CD8-positive, alpha-beta memory T cell (primary cell): Measurements from ENCODE around the gene GP5. TPM values are rescaled to one million over a fixed set of nuclear protein-coding genes. Genes with fewer than 3 reads are reported as not detected.

Experiments used
- CTCF ChIA-PET: fragments of 350-600 bp; sonication (Branson Sonifier 250); formaldehyde crosslinking; loops from one replicate; lab custom pipeline; 2021; ENCODE audit warnings: antibody characterized with exemption; lab: Charles Lee
- POLR2A ChIA-PET: fragments of 350-600 bp; sonication (Branson Sonifier 250); formaldehyde crosslinking; loops from one replicate; lab custom pipeline; 2021; ENCODE audit warnings: antibody characterized with exemption; lab: Charles Lee
- DNase-seq, 5 donors: peaks; one replicate each; pipeline versions ENCODE4 v3.0.0 to v3.0.0-alpha.2; 2020 to 2022; ENCODE audit warnings: mixed read lengths in 1 of 5
- H3K27ac ChIP-seq: one replicate; pipeline ENCODE4 v1.7.0; 2013; ENCODE audit warnings: low read depth, mild to moderate bottlenecking, low read length, moderate library complexity
- H3K27me3 ChIP-seq: 2 replicates; pipeline ENCODE4 v1.7.0; 2013; ENCODE audit warnings: low read length, mild to moderate bottlenecking; ENCODE audit not compliant: insufficient read depth, poor library complexity, severe bottlenecking
- H3K36me3 ChIP-seq: 2 replicates; pipeline ENCODE4 v1.7.0; 2013; ENCODE audit warnings: mild to moderate bottlenecking, low read length, moderate library complexity; ENCODE audit not compliant: insufficient read depth
- H3K4me1 ChIP-seq: 2 replicates; pipeline ENCODE4 v1.7.0; 2013; ENCODE audit warnings: mild to moderate bottlenecking, low read length, moderate library complexity; ENCODE audit not compliant: insufficient read depth
- H3K4me3 ChIP-seq: 2 replicates; pipeline ENCODE4 v1.7.0; 2013; ENCODE audit warnings: mild to moderate bottlenecking, low read length
- H3K9me3 ChIP-seq: 2 replicates; pipeline ENCODE4 v1.7.0; 2013; ENCODE audit warnings: mild to moderate bottlenecking, low read length
- H3K27ac Mint-ChIP-seq, 8 donors: one replicate each; pipeline ENCODE4 v1.8.0; 2020 to 2021; ENCODE audit warnings: mixed read lengths in 8 of 8, mild to moderate bottlenecking in 6 of 8, inconsistent platforms in 3 of 8, moderate library complexity in 3 of 8
- H3K27me3 Mint-ChIP-seq, 2 donors: one replicate each; pipeline ENCODE4 v1.8.0; 2020 to 2021; ENCODE audit warnings: mixed read lengths in 2 of 2, mild to moderate bottlenecking in 1 of 2, moderate library complexity in 1 of 2
- H3K36me3 Mint-ChIP-seq, 3 donors: one replicate each; pipeline ENCODE4 v1.8.0; 2020 to 2021; ENCODE audit warnings: mixed read lengths in 3 of 3, inconsistent platforms in 1 of 3, mild to moderate bottlenecking in 1 of 3
- H3K4me1 Mint-ChIP-seq, 3 donors: one replicate each; pipeline ENCODE4 v1.8.0; 2020 to 2021; ENCODE audit warnings: mixed read lengths in 3 of 3, inconsistent platforms in 1 of 3, mild to moderate bottlenecking in 1 of 3
- H3K4me3 Mint-ChIP-seq, 7 donors: one replicate each; pipeline ENCODE4 v1.8.0; 2020 to 2021; ENCODE audit warnings: mixed read lengths in 7 of 7, mild to moderate bottlenecking in 6 of 7, moderate library complexity in 4 of 7, inconsistent platforms in 2 of 7
- H3K9me3 Mint-ChIP-seq, 5 donors: one replicate each; pipeline ENCODE4 v1.8.0; 2020 to 2022; ENCODE audit warnings: mixed read lengths in 5 of 5, mild to moderate bottlenecking in 3 of 5, moderate library complexity in 2 of 5, inconsistent platforms in 1 of 5
- polyA plus RNA-seq: library from polyadenylated mRNA; unstranded; fragments of 300-500 nt; fragmentation: Illumina TruSeq; gene quantifications from one replicate; pipeline ENCODE4 v1.2.3, GENCODE V29; 2021
- total RNA-seq, 2 experiments: library from RNA; stranded (reverse); gene quantifications; one replicate each; pipeline ENCODE4 v1.2.3, GENCODE V29; 2021

The GP5 gene
- total and polyA plus RNA-seq, 3 experiments from 2014 or later = 0.31 to 1.3 (median 0.42) TPM

GRCh38 chr3:194418671-194419070 is 19.6 kb upstream of the GP5 start:
- Histone ChIP-seq H3K4me1 (no peaks in the 10 kb centered on the region), H3K36me3 (peaks cover 15% of the 10 kb centered on the region), H3K4me3 (no peak overlapping the region), H3K27ac (no peak overlapping the region), H3K9me3 (no peaks in the 10 kb centered on the region), H3K27me3 (no peaks in the 10 kb centered on the region)
- ChIA-PET CTCF (no interaction called here), POLR2A (no interaction called here)
- H3K27ac Mint-ChIP-seq = peak overlapping the region in 1 of 8 donors; percentile 35
- no peaks in the 10 kb centered on the region for H3K4me1 Mint-ChIP-seq
- no peak overlapping the region for H3K4me3 Mint-ChIP-seq
- DNase-seq = no peak
- peaks cover 0 to 54% (median 13%) of the 10 kb centered on the region in 3 donors for H3K36me3 Mint-ChIP-seq
- H3K9me3 Mint-ChIP-seq = no peaks in the 10 kb centered on the region
- no peaks in the 10 kb centered on the region for H3K27me3 Mint-ChIP-seq

DNA sequence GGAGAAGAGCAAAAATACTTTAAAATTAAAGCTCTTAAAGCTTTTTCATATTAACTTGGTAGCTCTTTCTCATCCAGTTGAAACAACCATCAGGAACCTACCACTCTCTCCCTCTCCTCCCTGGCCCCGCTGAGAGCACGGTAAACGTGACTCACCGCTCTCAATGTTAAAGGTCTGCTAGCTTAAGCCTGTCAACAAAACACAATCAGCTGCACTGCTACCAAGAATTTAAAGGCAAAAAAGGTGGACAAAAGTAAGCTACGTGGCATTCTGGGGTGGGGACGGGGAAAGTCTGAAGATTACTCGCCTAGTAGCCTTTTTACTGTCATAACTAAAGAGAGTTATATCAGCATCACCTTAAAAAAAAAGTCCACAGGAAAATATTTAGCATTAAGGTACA is 8.4 kb upstream of the GP5 start:
- Histone ChIP-seq H3K9me3 (no peaks in the 10 kb centered on the region), H3K27me3 (no peaks in the 10 kb centered on the region), H3K4me3 (no peak overlapping the region), H3K4me1 (no peaks in the 10 kb centered on the region), H3K36me3 (no peaks in the 10 kb centered on the region), H3K27ac (no peak overlapping the region)
- no peak overlapping the region for H3K4me3 Mint-ChIP-seq
- H3K9me3 Mint-ChIP-seq = no peaks in the 10 kb centered on the region
- DNase-seq = no peak
- CTCF ChIA-PET = interaction anchor here (0.8 to 6.2 kb wide), 3 partner anchors 9 to 74 kb away, joined by 3 to 39 read pairs (median 3); no protein-coding TSS in a partner anchor
- POLR2A ChIA-PET = no interaction called here
- H3K27me3 Mint-ChIP-seq = no peaks in the 10 kb centered on the region
- H3K36me3 Mint-ChIP-seq = peaks cover 0 to 33% (median 12%) of the 10 kb centered on the region in 3 donors
- H3K4me1 Mint-ChIP-seq = peaks cover 0 to 7% (median 4%) of the 10 kb centered on the region in 3 donors
- H3K27ac Mint-ChIP-seq = peak overlapping the region in 1 of 8 donors; percentile 65

DNA sequence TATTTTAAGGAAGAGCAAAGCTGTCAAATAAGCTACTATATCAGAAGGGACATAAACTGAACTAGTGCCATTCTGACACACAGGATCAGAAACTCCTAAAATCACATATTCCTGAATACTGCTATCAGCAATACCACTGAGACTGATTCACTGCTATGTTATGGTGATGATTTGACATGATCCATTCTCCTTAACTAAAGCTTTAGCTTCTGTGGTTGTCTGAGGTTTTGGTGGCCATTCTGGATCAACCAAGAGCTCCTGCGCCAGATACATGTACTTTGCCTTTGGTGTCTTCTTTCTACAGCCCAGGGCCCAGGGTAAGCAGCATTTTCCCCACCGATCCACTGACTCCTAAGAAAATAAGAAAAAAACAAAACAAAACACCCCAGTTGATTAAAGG is 6.7 kb upstream of the GP5 start:
- CTCF ChIA-PET = interaction anchor here (1.3 to 6.2 kb wide), 3 partner anchors 11 to 72 kb away, joined by 3 to 39 read pairs (median 3); no protein-coding TSS in a partner anchor
- H3K27ac Mint-ChIP-seq = peak overlapping the region in 1 of 8 donors; percentile 51

GRCh38 chr3:194404365-194405140 is 5.5 kb upstream of the GP5 start:
- Histone ChIP-seq H3K27me3 (no peaks in the 10 kb centered on the region), H3K9me3 (no peaks in the 10 kb centered on the region), H3K4me1 (peaks cover 5% of the 10 kb centered on the region), H3K36me3 (no peaks in the 10 kb centered on the region), H3K4me3 (no peak overlapping the region), H3K27ac (no peak overlapping the region)
- no peak overlapping the region for H3K4me3 Mint-ChIP-seq
- ChIA-PET CTCF (interaction anchor here (0.7 to 6.2 kb wide), 7 partner anchors 9 to 1588 kb away, joined by 3 to 39 read pairs (median 5); no protein-coding TSS in a partner anchor), POLR2A (no interaction called here)
- DNase-seq = peak in 2 of 5 donors; percentile 21 to 62
- H3K27me3 Mint-ChIP-seq = peaks cover 0 to 6% of the 10 kb centered on the region in 2 donors
- no peaks in the 10 kb centered on the region for H3K9me3 Mint-ChIP-seq
- H3K4me1 Mint-ChIP-seq = peaks cover 2 to 13% (median 9%) of the 10 kb centered on the region in 3 donors
- peak overlapping the region in 1 of 8 donors; percentile 58 for H3K27ac Mint-ChIP-seq
- peaks cover 0 to 22% (median 10%) of the 10 kb centered on the region in 3 donors for H3K36me3 Mint-ChIP-seq

More for the DNA sequence above, 6.7 kb upstream of the GP5 start:
- no peak overlapping the region for H3K27ac ChIP-seq
- H3K4me1 ChIP-seq = no peaks in the 10 kb centered on the region
- H3K4me3 Mint-ChIP-seq = no peak overlapping the region
- H3K4me3 ChIP-seq = no peak overlapping the region
- POLR2A ChIA-PET = no interaction called here
- peaks cover 0 to 24% (median 10%) of the 10 kb centered on the region in 3 donors for H3K36me3 Mint-ChIP-seq
- no peaks in the 10 kb centered on the region for H3K27me3 ChIP-seq
- no peak for DNase-seq
- H3K36me3 ChIP-seq = no peaks in the 10 kb centered on the region
- no peaks in the 10 kb centered on the region for H3K9me3 ChIP-seq
- peaks cover 0 to 7% (median 4%) of the 10 kb centered on the region in 3 donors for H3K4me1 Mint-ChIP-seq
- H3K9me3 Mint-ChIP-seq = no peaks in the 10 kb centered on the region
- H3K27me3 Mint-ChIP-seq = no peaks in the 10 kb centered on the region

GRCh38 chr3:194401868-194402329 is 2.8 kb upstream of the GP5 start:
- Histone ChIP-seq H3K27me3 (no peaks in the 10 kb centered on the region), H3K9me3 (no peaks in the 10 kb centered on the region), H3K4me3 (no peak overlapping the region), H3K27ac (no peak overlapping the region), H3K36me3 (no peaks in the 10 kb centered on the region), H3K4me1 (peaks cover 20% of the 10 kb centered on the region)
- no peak for DNase-seq
- CTCF ChIA-PET = interaction anchor here (1.5 kb wide), 1 partner anchor 58 kb away, joined by 3 read pairs; no protein-coding TSS in a partner anchor
- Mint-ChIP-seq H3K27ac (no peak overlapping the region), H3K27me3 (peaks cover 0 to 18% of the 10 kb centered on the region in 2 donors), H3K9me3 (no peaks in the 10 kb centered on the region), H3K4me1 (peaks cover 14 to 36% (median 35%) of the 10 kb centered on the region in 3 donors), H3K4me3 (no peak overlapping the region), H3K36me3 (peaks cover 0 to 8% (median 3%) of the 10 kb centered on the region in 3 donors)
- POLR2A ChIA-PET = no interaction called here

- Mint-ChIP-seq H3K4me1 (peaks cover 15 to 39% (median 35%) of the 10 kb centered on the region in 3 donors), H3K36me3 (peaks cover 0 to 8% (median 3%) of the 10 kb centered on the region in 3 donors), H3K27me3 (peaks cover 1 to 18% of the 10 kb centered on the region in 2 donors), H3K9me3 (no peaks in the 10 kb centered on the region), H3K27ac (no peak overlapping the region), H3K4me3 (no peak overlapping the region)
- Histone ChIP-seq H3K27ac (no peak overlapping the region), H3K4me3 (no peak overlapping the region), H3K36me3 (no peaks in the 10 kb centered on the region), H3K9me3 (no peaks in the 10 kb centered on the region), H3K4me1 (peaks cover 20% of the 10 kb centered on the region), H3K27me3 (no peaks in the 10 kb centered on the region)
- ChIA-PET POLR2A (no interaction called here), CTCF (no interaction called here)
- no peak for DNase-seq
These were observed 2.3 kb upstream of the GP5 start for GRCh38 chr3:194401346-194401745.

GRCh38 chr3:194399874-194400411 is 877 bp upstream of the GP5 start:
- no peak overlapping the region for H3K4me3 ChIP-seq
- H3K4me3 Mint-ChIP-seq = peak overlapping the region in 2 of 7 donors; percentile 37 to 65
- no peaks in the 10 kb centered on the region for H3K9me3 Mint-ChIP-seq
- CTCF ChIA-PET = no interaction called here
- DNase-seq = no peak
- H3K36me3 Mint-ChIP-seq = peaks cover 0 to 3% (median 0%) of the 10 kb centered on the region in 3 donors
- H3K9me3 ChIP-seq = no peaks in the 10 kb centered on the region
- H3K27me3 ChIP-seq = no peaks in the 10 kb centered on the region
- H3K27ac Mint-ChIP-seq = peak overlapping the region in 1 of 8 donors; percentile 50
- H3K27me3 Mint-ChIP-seq = peaks cover 6 to 19% of the 10 kb centered on the region in 2 donors
- no peak overlapping the region for H3K27ac ChIP-seq
- peaks cover 27% of the 10 kb centered on the region for H3K4me1 ChIP-seq
- POLR2A ChIA-PET = interaction anchor here (0.6 kb wide), 1 partner anchor 15 kb away, joined by 6 read pairs; no protein-coding TSS in a partner anchor
- peaks cover 22 to 53% (median 35%) of the 10 kb centered on the region in 3 donors for H3K4me1 Mint-ChIP-seq
- H3K36me3 ChIP-seq = no peaks in the 10 kb centered on the region
